T-helper 17 cell (primary cell): ENCODE data around the gene KIF5C. TPM values are rescaled to one million over a fixed set of nuclear protein-coding genes. Genes with fewer than 3 reads are reported as not detected.

ENCODE experiments used
- ATAC-seq: fragments of 150-1000 bp; cut with Tn5 transposase; 2 replicates; pipeline ENCODE4 v1.10.0; 2021; ENCODE audit warnings: mild to moderate bottlenecking, moderate library complexity
- DNase-seq, 3 donors: peaks; one replicate each; pipeline versions ENCODE4 v3.0.0 to v3.0.0-alpha.2; 2020 to 2021
- H3K9me3 ChIP-seq: one replicate; pipeline ENCODE4 v1.7.0; 2013; ENCODE audit warnings: low read length, mild to moderate bottlenecking; ENCODE audit not compliant: control insufficient read depth, poor library complexity, severe bottlenecking
- H3K27ac Mint-ChIP-seq: one replicate; pipeline ENCODE4 v1.8.0; 2022; ENCODE audit warnings: mild to moderate bottlenecking, moderate library complexity, mixed read lengths
- H3K27me3 Mint-ChIP-seq: one replicate; pipeline ENCODE4 v1.8.0; 2022; ENCODE audit warnings: mixed read lengths
- H3K36me3 Mint-ChIP-seq: one replicate; pipeline ENCODE4 v1.8.0; 2022; ENCODE audit warnings: low read depth, mixed read lengths
- H3K4me1 Mint-ChIP-seq: one replicate; pipeline ENCODE4 v1.8.0; 2022; ENCODE audit warnings: mild to moderate bottlenecking, mixed read lengths
- H3K4me3 Mint-ChIP-seq: one replicate; pipeline ENCODE4 v1.8.0; 2022; ENCODE audit warnings: mild to moderate bottlenecking, moderate library complexity, mixed read lengths
- total RNA-seq, 4 donors: library from RNA in 2 of 4; stranded (reverse) in 2 of 4; gene quantifications; one replicate each; pipeline ENCODE4 v1.2.3 and lab custom pipeline; 2022 to 2026

Gene KIF5C
- total RNA-seq, 2 donors from 2014 or later, result 32.0 to 41.6 TPM

DNA sequence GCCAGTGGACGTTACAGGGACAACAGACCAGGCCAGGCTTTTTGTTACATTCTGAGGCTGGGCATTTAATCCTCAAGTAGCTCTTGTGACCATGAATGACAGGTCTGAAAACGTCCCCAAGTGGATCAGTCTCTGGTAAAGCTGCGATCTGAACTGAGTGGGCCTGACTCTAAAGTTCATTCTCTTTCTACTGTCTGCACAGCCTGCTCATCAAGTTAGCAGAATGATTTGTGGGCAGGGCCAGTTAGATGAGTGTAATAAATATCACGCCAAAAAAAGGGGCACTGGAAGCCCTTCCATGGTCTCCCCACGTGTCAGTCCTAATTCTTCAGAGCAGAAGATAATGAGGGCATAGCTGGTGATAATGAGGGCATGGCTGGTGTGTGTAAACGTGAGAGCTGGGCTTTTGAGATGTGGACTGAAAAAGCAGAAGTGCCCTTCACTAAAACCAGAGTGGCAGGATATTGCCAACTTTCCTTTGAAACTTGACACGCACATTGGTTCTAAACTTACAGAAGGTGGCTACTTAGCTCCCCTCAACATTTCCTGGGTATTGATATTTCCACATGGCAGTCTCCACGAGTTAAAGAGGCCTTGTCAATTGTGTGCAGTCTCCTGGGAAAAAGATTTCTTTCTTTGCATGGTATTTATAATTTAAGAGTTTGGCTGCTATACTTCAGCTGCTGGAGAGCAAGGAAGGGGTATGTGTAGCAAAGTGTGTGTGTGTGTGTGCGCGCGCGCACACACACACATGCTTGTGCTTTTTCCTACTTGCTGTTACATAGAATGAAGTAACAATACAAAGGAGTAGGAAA is 90.8 kb downstream of the KIF5C start:
- ATAC-seq (no peak), DNase-seq (no peak)
- Mint-ChIP-seq H3K36me3 (peaks cover 21% of the 10 kb centered on the region), H3K27me3 (no peaks in the 10 kb centered on the region), H3K4me3 (no peak overlapping the region), H3K27ac (peak overlapping the region; percentile 82), H3K4me1 (peaks cover 12% of the 10 kb centered on the region)
- no peaks in the 10 kb centered on the region for H3K9me3 ChIP-seq

DNA sequence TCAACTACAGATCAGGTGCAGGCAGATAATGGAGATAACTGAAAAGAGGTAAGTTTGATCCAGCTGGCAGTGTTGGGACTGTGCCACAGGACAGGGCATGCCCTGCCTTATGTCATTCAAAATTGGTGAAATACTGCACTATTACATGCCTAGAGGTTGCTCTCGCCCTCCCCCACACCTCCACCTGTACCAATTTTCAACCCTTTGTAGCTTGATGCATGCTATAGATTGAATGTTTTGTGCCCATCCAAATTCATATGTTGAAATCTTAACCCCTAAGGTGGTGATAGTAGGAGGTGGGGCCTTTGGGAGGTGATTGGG is 91.4 kb downstream of the KIF5C start:
- Mint-ChIP-seq H3K27ac (no peak overlapping the region), H3K36me3 (peaks cover 20% of the 10 kb centered on the region), H3K4me3 (no peak overlapping the region), H3K27me3 (no peaks in the 10 kb centered on the region), H3K4me1 (peaks cover 15% of the 10 kb centered on the region)
- ATAC-seq (no peak), DNase-seq (no peak)
- H3K9me3 ChIP-seq, result no peaks in the 10 kb centered on the region

DNA sequence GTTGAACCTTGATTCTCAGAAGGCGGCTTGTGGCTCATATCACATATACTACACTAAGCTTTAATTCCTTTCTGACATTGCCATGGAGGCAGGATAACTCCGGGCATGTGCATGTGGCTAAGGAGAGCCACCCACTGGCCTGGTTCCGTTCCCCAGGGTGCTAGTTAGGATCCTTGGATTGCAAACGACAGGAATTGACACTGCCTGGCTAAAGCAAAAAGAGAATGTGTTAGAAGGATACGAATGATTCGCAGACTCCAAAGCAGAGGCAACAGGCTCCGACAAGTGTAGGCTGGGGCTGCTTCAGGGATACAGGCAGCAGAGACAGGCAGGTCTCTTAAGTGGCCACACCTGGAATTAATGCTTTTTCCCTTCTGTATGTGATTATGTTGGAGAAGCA is 92.0 kb downstream of the KIF5C start:
- Mint-ChIP-seq H3K27ac (peak overlapping the region; percentile 53), H3K27me3 (no peaks in the 10 kb centered on the region), H3K4me3 (no peak overlapping the region), H3K4me1 (peaks cover 12% of the 10 kb centered on the region), H3K36me3 (peaks cover 15% of the 10 kb centered on the region)
- no peaks in the 10 kb centered on the region for H3K9me3 ChIP-seq
- DNase-seq (no peak), ATAC-seq (no peak)

DNA sequence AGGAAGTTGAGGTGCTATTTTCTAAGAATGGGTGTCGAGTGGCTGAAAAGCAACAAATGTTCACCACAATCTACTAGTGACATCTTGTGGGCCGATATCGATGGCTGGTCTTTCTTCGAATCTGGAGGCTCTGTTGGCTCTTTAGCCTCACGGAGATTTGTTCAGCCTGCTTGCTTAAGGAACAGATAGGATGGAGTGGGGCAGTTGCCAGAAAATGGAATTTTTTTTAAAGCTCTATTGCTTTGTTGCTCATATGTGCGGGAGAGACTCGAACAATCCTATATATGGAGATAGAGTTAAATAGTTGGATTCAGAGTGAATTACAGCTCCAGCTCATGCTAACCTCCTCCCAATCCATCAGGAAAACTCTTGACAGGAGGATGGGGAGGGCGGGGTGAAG is 92.6 kb downstream of the KIF5C start:
- no peak overlapping the region for H3K4me3 Mint-ChIP-seq

DNA sequence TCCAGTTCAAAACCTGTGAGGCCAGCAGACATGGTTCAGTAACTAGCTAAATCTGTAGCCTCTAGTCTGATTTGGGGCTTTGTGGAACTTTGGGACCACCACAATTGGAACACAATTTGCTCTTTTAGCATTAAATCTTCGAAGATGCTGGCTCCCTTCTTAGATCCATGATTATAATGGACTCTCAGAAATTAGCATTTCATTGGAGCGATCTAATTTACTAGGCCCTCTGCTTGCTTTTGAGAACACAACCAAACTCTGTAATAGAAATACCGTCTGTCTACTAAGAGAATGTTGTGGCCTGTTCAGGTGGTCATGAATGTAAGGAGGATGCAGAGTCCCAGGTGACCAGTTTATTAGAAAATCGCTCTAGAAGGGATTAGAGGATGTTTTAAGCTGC is 93.3 kb downstream of the KIF5C start:
- Mint-ChIP-seq H3K4me3 (no peak overlapping the region), H3K27me3 (no peaks in the 10 kb centered on the region), H3K36me3 (peaks cover 13% of the 10 kb centered on the region), H3K27ac (no peak overlapping the region), H3K4me1 (peaks cover 14% of the 10 kb centered on the region)
- no peaks in the 10 kb centered on the region for H3K9me3 ChIP-seq
- DNase-seq, result no peak
- no peak for ATAC-seq

More for the DNA sequence above, 92.6 kb downstream of the KIF5C start:
- no peak for ATAC-seq
- DNase-seq, result no peak
- Mint-ChIP-seq H3K27me3 (no peaks in the 10 kb centered on the region), H3K4me1 (peaks cover 14% of the 10 kb centered on the region), H3K36me3 (peaks cover 16% of the 10 kb centered on the region), H3K27ac (peak overlapping the region; percentile 53)
- H3K9me3 ChIP-seq, result no peaks in the 10 kb centered on the region

GRCh38 chr2:148968776-148969319 is 93.8 kb downstream of the KIF5C start:
- DNase-seq, result no peak
- Mint-ChIP-seq H3K27me3 (no peaks in the 10 kb centered on the region), H3K36me3 (peaks cover 14% of the 10 kb centered on the region), H3K4me1 (peaks cover 17% of the 10 kb centered on the region), H3K27ac (no peak overlapping the region), H3K4me3 (no peak overlapping the region)
- no peaks in the 10 kb centered on the region for H3K9me3 ChIP-seq
- no peak for ATAC-seq

DNA sequence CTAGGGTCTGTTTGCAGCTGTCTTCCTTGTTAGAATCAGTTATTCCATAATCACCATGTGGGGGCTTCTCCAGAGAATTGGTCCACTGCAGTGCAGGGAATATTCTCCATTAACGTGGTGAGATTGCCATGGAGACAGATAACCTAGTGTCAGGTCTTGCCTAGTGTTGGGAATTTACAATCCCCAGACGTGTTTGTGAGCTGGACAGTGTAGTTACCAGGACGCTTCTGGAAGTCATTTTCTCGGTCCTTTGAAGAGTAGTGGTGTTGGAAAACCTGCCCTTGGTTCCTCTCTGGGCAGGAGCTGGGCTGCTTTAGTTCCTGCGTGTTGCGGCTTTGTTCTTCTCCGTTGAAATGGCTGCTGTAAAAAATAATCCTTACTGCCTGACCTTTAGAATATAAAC is 94.6 kb downstream of the KIF5C start:
- peaks cover 19% of the 10 kb centered on the region for H3K4me1 Mint-ChIP-seq
- ATAC-seq, result no peak
- H3K36me3 Mint-ChIP-seq, result peaks cover 13% of the 10 kb centered on the region
- H3K4me3 Mint-ChIP-seq, result no peak overlapping the region
- no peaks in the 10 kb centered on the region for H3K27me3 Mint-ChIP-seq
- H3K27ac Mint-ChIP-seq, result peak overlapping the region; percentile 6
- no peak for DNase-seq
- H3K9me3 ChIP-seq, result no peaks in the 10 kb centered on the region

DNA sequence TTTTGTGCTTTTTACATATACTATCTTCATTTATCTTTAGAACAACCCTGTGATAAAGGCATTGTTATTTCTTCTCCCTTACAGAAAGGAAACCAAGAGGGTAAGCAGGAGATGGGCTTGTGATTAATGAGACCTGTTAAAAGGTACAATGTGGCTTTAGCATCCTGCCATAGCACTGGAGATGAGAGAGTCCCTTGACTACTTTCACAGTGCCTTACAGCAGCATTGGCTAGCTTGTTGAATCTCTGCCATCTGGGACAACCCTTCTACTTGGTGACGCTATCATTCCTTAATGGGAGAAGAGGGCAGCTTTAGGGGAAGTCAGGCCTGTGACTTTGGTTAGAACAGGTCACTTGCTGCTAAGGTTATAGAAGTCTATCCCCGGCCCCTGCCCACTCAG is 95.4 kb downstream of the KIF5C start:
- Mint-ChIP-seq H3K27ac (peak overlapping the region; percentile 24), H3K27me3 (no peaks in the 10 kb centered on the region), H3K4me1 (peaks cover 15% of the 10 kb centered on the region), H3K4me3 (no peak overlapping the region), H3K36me3 (peaks cover 5% of the 10 kb centered on the region)
- DNase-seq, result no peak
- ATAC-seq, result no peak
- no peaks in the 10 kb centered on the region for H3K9me3 ChIP-seq

- H3K9me3 ChIP-seq, result no peaks in the 10 kb centered on the region
- H3K36me3 Mint-ChIP-seq, result peaks cover 5% of the 10 kb centered on the region
- no peak for DNase-seq
- peak overlapping the region; percentile 9 for H3K4me3 Mint-ChIP-seq
- no peaks in the 10 kb centered on the region for H3K27me3 Mint-ChIP-seq
- H3K27ac Mint-ChIP-seq, result peak overlapping the region; percentile 24
- ATAC-seq, result no peak
- peaks cover 16% of the 10 kb centered on the region for H3K4me1 Mint-ChIP-seq
Observed at GRCh38 chr2:148971547-148971946, 96.5 kb downstream of the KIF5C start.

- no peaks in the 10 kb centered on the region for H3K27me3 Mint-ChIP-seq
- H3K4me3 Mint-ChIP-seq, result no peak overlapping the region
- H3K36me3 Mint-ChIP-seq, result peaks cover 5% of the 10 kb centered on the region
Observed at GRCh38 chr2:148974095-148974494, 99.1 kb downstream of the KIF5C start.

DNA sequence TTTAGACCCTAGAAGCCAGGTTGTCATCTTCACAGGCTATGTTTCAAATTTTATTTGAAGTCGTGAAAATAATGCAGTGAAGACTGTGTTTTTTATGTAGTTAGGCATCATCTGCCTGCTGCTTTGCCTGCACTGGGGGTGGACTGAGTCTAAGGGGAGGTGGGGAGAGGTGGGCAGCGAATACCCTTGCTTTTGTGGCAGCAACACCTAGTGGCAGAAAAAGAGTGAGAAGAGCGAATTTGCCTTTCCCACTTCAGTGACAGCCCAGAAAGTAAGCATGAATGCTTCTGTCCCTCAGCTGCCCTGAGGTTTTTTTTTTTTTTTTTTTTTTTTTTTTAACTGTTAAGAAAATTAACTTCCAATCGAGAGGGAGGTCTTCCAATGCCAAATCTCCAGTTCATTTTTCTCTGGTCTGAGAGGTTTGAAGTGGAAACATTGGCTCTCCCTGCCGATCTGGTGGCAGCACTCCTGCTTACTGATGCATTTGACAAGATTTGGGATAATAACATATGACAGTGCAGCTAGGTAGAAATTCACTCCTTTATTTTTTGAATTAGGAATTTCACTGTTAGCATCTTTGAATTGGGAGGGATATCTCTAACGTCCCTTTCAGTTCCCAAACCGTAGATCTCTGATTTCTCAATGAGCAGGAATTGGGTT is 103.1 kb downstream of the KIF5C start:
- Mint-ChIP-seq H3K4me1 (peaks cover 14% of the 10 kb centered on the region), H3K27me3 (no peaks in the 10 kb centered on the region), H3K27ac (no peak overlapping the region), H3K4me3 (no peak overlapping the region), H3K36me3 (peaks cover 12% of the 10 kb centered on the region)
- ATAC-seq, result no peak
- no peaks in the 10 kb centered on the region for H3K9me3 ChIP-seq
- no peak for DNase-seq

More at GRCh38 chr2:148974095-148974494, 99.1 kb downstream of the KIF5C start:
- no peaks in the 10 kb centered on the region for H3K9me3 ChIP-seq
- Mint-ChIP-seq H3K4me1 (peaks cover 13% of the 10 kb centered on the region), H3K27ac (no peak overlapping the region)
- ATAC-seq, result no peak
- no peak for DNase-seq

DNA sequence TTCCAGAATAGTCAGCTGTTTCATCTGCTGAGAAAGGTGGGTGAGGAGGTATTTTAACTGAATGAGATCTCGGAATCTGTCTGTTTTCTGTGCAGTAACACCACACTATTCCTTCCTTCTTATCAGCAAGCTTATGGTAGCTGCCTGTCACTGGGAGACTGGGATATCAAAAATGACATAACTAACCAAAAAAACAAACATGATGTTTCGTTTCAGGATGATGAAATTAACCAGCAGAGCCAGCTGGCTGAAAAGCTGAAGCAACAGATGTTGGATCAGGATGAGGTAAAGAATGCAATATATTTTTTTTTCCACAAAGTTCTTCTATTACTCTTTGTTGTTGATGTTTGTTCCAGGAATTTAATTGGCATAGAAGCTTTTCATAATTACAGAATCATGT is 103.7 kb downstream of the KIF5C start:
- ATAC-seq (no peak), DNase-seq (no peak)
- H3K27me3 Mint-ChIP-seq, result no peaks in the 10 kb centered on the region
- H3K4me1 Mint-ChIP-seq, result peaks cover 12% of the 10 kb centered on the region
- H3K36me3 Mint-ChIP-seq, result peaks cover 10% of the 10 kb centered on the region
- H3K27ac Mint-ChIP-seq, result no peak overlapping the region
- H3K9me3 ChIP-seq, result no peaks in the 10 kb centered on the region
- H3K4me3 Mint-ChIP-seq, result no peak overlapping the region

DNA sequence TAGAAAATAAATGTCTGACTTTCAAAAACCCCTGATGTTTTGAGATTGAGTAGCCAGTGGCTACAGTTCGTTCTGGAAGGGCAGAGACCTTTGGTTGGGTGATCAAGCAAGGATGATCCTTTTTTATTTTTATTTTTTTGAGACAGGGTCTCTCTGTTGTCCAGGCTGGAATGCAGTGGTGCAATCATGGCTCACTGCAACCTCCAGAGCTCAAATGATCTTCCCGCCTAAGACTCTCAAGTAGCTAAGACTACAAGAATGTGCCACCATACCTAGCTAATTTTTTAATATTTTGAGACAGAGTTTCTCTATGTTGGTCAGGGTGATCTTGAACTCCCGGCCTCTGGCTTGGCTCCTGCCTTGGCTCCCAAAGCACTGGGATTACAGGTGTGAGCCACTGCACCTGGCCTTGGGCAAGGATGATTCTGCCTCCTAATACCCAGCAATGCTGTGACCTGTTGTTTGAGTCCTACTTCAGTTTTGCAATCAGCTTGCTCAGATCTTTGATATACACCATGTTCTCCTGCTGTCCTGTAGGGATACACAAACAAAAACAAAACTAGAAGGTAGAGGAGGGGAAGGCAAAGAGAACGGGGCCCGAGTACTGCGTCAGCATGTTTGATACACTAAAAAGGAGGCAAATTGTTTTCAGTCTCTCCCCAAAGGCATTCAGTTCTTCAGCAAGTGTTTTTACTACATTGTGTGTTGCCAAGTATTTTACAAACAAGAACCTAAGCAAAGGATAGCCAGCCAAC is 104.3 kb downstream of the KIF5C start:
- Mint-ChIP-seq H3K27ac (peak overlapping the region; percentile 32), H3K4me3 (no peak overlapping the region), H3K27me3 (no peaks in the 10 kb centered on the region), H3K4me1 (peaks cover 11% of the 10 kb centered on the region), H3K36me3 (peaks cover 14% of the 10 kb centered on the region)
- no peaks in the 10 kb centered on the region for H3K9me3 ChIP-seq
- ATAC-seq (no peak), DNase-seq (no peak)
